GM23338 (cell line): ENCODE data around the gene ANKS1B. TPM values are rescaled to one million over a fixed set of nuclear protein-coding genes. Genes with fewer than 3 reads are reported as not detected.

Experiments used
- ATAC-seq: fragments of 200-7000 bp; cut with Tn5 transposase; 3 replicates; pipeline ENCODE4 v1.9.1; 2020
- DNase-seq: peaks from one replicate; pipeline ENCODE4 v3.0.0-alpha.2; 2015; ENCODE audit warnings: low spot score
- H2AFZ ChIP-seq: fragments of 200-600 bp; sonication (generic); 2 replicates; pipeline ENCODE4 v1.8.0; 2016; ENCODE audit warnings: antibody characterized with exemption, mild to moderate bottlenecking, moderate library complexity
- H3F3A ChIP-seq: fragments of 200-600 bp; sonication (generic); replicated peaks from 2 replicates; pipeline ENCODE4 v1.8.0; 2017; ENCODE audit warnings: antibody characterized with exemption, mixed run types, low read depth
- H3K27ac ChIP-seq: fragments of 200-600 bp; sonication (generic); 2 replicates; pipeline ENCODE4 v1.6.1; 2016; ENCODE audit warnings: low read depth
- H3K27me3 ChIP-seq: fragments of 200-600 bp; sonication (generic); 2 replicates; pipeline ENCODE4 v1.8.0; 2016; ENCODE audit warnings: mild to moderate bottlenecking, mixed run types, moderate library complexity; ENCODE audit not compliant: insufficient read depth
- H3K36me3 ChIP-seq: fragments of 200-600 bp; sonication (generic); 2 replicates; pipeline ENCODE4 v1.8.0; 2016; ENCODE audit warnings: mild to moderate bottlenecking; ENCODE audit not compliant: insufficient read depth
- H3K4me1 ChIP-seq: fragments of 200-600 bp; sonication (generic); 2 replicates; pipeline ENCODE4 v1.8.0; 2016; ENCODE audit warnings: mild to moderate bottlenecking, moderate library complexity; ENCODE audit not compliant: insufficient read depth
- H3K4me2 ChIP-seq: fragments of 200-600 bp; sonication (generic); 2 replicates; pipeline ENCODE4 v1.7.1; 2017; ENCODE audit warnings: mixed run types
- H3K4me3 ChIP-seq: fragments of 200-600 bp; sonication (generic); 2 replicates; pipeline ENCODE4 v1.6.1; 2016; ENCODE audit warnings: mixed run types
- H3K79me2 ChIP-seq: fragments of 200-600 bp; sonication (generic); replicated peaks from 2 replicates; pipeline ENCODE4 v1.8.0; 2017; ENCODE audit warnings: mild to moderate bottlenecking; ENCODE audit not compliant: insufficient read depth
- H3K9me2 ChIP-seq: fragments of 200-600 bp; sonication (generic); 2 replicates; pipeline ENCODE4 v1.8.0; 2017; ENCODE audit not compliant: insufficient read depth
- H4K20me1 ChIP-seq: fragments of 200-600 bp; sonication (generic); replicated peaks from 2 replicates; pipeline ENCODE4 v1.8.0; 2017; ENCODE audit warnings: mild to moderate bottlenecking; ENCODE audit not compliant: insufficient read depth
- H3K27ac Mint-ChIP-seq: 2 replicates; pipeline ENCODE4 v1.8.0; 2020; ENCODE audit warnings: inconsistent platforms, mild to moderate bottlenecking, moderate library complexity, mixed read lengths
- H3K27me3 Mint-ChIP-seq: 3 replicates; pipeline ENCODE4 v1.8.0; 2022; ENCODE audit warnings: low read depth, mild to moderate bottlenecking, moderate library complexity, mixed read lengths, inconsistent platforms; ENCODE audit not compliant: insufficient read depth, poor library complexity
- H3K36me3 Mint-ChIP-seq: 3 replicates; pipeline ENCODE4 v1.8.0; 2021; ENCODE audit warnings: low read depth, mild to moderate bottlenecking, inconsistent platforms, moderate library complexity, mixed read lengths
- H3K4me1 Mint-ChIP-seq: 3 replicates; pipeline ENCODE4 v1.8.0; 2020; ENCODE audit warnings: mild to moderate bottlenecking, inconsistent platforms, mixed read lengths
- H3K4me3 Mint-ChIP-seq: 3 replicates; pipeline ENCODE4 v1.8.0; 2021; ENCODE audit warnings: moderate library complexity, mild to moderate bottlenecking, inconsistent platforms, mixed read lengths
- H3K9me3 Mint-ChIP-seq: 3 replicates; pipeline ENCODE4 v1.8.0; 2020; ENCODE audit warnings: moderate library complexity, mild to moderate bottlenecking, inconsistent platforms, mixed read lengths
- CREB1 ChIP-seq: fragments of 250-450 bp; sonication (Bioruptor Pico); IDR thresholded peaks from 2 replicates; pipeline ENCODE4 v1.5.0; 2020; ENCODE audit warnings: low read depth, mild to moderate bottlenecking, moderate library complexity
- CTCF ChIP-seq, 2 experiments: fragments of 200-600 bp in 1 of 2; sonication (generic) in 1 of 2; conservative IDR thresholded peaks; 2 replicates each; pipeline versions ENCODE4 v1.5.1 to v1.6.1; 2016 to 2017; ENCODE audit warnings: antibody characterized with exemption in 2 of 2, low read depth in 2 of 2, mild to moderate bottlenecking in 2 of 2, moderate library complexity in 1 of 2
- ETS1 ChIP-seq: IDR thresholded peaks from 2 replicates; pipeline ENCODE4 v1.6.1; 2016; ENCODE audit warnings: antibody characterized with exemption
- EZH2 ChIP-seq: fragments of 200-600 bp; sonication (generic); IDR thresholded peaks from one replicate; pipeline ENCODE4 v1.8.0; 2017; ENCODE audit warnings: antibody characterized with exemption, mild to moderate bottlenecking, low read depth; ENCODE audit not compliant: unreplicated experiment
- EZH2phosphoT487 ChIP-seq: fragments of 200-600 bp; sonication (generic); IDR thresholded peaks from one replicate; pipeline ENCODE4 v1.8.1; 2018; ENCODE audit warnings: antibody characterized with exemption; ENCODE audit not compliant: unreplicated experiment
- JUNB ChIP-seq: IDR thresholded peaks from one replicate; pipeline ENCODE4 v1.6.1; 2016; ENCODE audit warnings: antibody characterized with exemption; ENCODE audit not compliant: unreplicated experiment
- NANOG ChIP-seq: IDR thresholded peaks from 2 replicates; pipeline ENCODE4 v1.6.1; 2016; ENCODE audit warnings: antibody characterized with exemption, borderline replicate concordance
- POLR2AphosphoS5 ChIP-seq: IDR thresholded peaks from 2 replicates; pipeline ENCODE4 v1.6.1; 2016; ENCODE audit warnings: antibody characterized with exemption, low read depth
- REST ChIP-seq: IDR thresholded peaks from one replicate; pipeline ENCODE4 v1.6.1; 2018; ENCODE audit warnings: antibody characterized with exemption; ENCODE audit not compliant: unreplicated experiment
- STAT1 ChIP-seq: IDR thresholded peaks from one replicate; pipeline ENCODE4 v1.6.1; 2016; ENCODE audit warnings: antibody characterized with exemption; ENCODE audit not compliant: unreplicated experiment
- ZNF114 ChIP-seq: fragments of 250-450 bp; sonication (Bioruptor Pico); IDR thresholded peaks from 2 replicates; pipeline ENCODE4 v1.5.0; 2020; ENCODE audit warnings: mild to moderate bottlenecking, moderate library complexity
- ZNF331 ChIP-seq: fragments of 250-450 bp; sonication (Bioruptor Pico); IDR thresholded peaks from 2 replicates; pipeline ENCODE4 v1.5.0; 2020; ENCODE audit warnings: low read depth, mild to moderate bottlenecking, moderate library complexity
- polyA plus RNA-seq: library from polyadenylated mRNA; unstranded; fragments of >200 nt; fragmentation: Nextera tagmentation; extraction: Ambion mirVana; gene quantifications from 2 replicates; pipeline ENCODE4 v1.2.1, GENCODE V29; 2016
- total RNA-seq: library from RNA; depleted of rRNA; stranded (reverse); fragments of >200 nt; shearing (Covaris generic); gene quantifications from 2 replicates; pipeline ENCODE4 v1.2.3, GENCODE V29; 2014
- TF ChIP-seq, protein P1 (sequence below): fragments of 250-450 bp; sonication (Bioruptor Pico); IDR thresholded peaks from 2 replicates; pipeline ENCODE4 v1.5.0; 2020; ENCODE audit warnings: mild to moderate bottlenecking, moderate library complexity

Gene ANKS1B
- total and polyA plus RNA-seq, 2 experiments from 2014 or later = 4.3 to 5.8 TPM

- Histone ChIP-seq H3K27ac (no peak overlapping the region), H4K20me1 (no peaks in the 10 kb centered on the region), H3K36me3 (no peaks in the 10 kb centered on the region), H3K4me2 (no peak overlapping the region), H3K4me3 (no peak overlapping the region), H2AFZ (no peak overlapping the region), H3K27me3 (peaks cover 27% of the 10 kb centered on the region), H3F3A (no peaks in the 10 kb centered on the region; the same call in 1 of the 2 replicates), H3K9me2 (no peaks in the 10 kb centered on the region), H3K4me1 (peaks cover 13% of the 10 kb centered on the region), H3K79me2 (no peaks in the 10 kb centered on the region)
- Mint-ChIP-seq H3K36me3 (no peaks in the 10 kb centered on the region), H3K9me3 (no peaks in the 10 kb centered on the region; the same call in 2 of the 3 replicates), H3K4me3 (no peak overlapping the region), H3K27ac (no peak overlapping the region), H3K4me1 (peaks cover 21% of the 10 kb centered on the region), H3K27me3 (peaks cover 15% of the 10 kb centered on the region)
- DNase-seq (no peak), ATAC-seq (no peak)
- TF ChIP-seq JUNB = no peak
- TF ChIP-seq POLR2AphosphoS5 = no peak
- TF ChIP-seq NANOG = no peak
- no peak for TF ChIP-seq EZH2phosphoT487
- TF ChIP-seq, protein P1, sequence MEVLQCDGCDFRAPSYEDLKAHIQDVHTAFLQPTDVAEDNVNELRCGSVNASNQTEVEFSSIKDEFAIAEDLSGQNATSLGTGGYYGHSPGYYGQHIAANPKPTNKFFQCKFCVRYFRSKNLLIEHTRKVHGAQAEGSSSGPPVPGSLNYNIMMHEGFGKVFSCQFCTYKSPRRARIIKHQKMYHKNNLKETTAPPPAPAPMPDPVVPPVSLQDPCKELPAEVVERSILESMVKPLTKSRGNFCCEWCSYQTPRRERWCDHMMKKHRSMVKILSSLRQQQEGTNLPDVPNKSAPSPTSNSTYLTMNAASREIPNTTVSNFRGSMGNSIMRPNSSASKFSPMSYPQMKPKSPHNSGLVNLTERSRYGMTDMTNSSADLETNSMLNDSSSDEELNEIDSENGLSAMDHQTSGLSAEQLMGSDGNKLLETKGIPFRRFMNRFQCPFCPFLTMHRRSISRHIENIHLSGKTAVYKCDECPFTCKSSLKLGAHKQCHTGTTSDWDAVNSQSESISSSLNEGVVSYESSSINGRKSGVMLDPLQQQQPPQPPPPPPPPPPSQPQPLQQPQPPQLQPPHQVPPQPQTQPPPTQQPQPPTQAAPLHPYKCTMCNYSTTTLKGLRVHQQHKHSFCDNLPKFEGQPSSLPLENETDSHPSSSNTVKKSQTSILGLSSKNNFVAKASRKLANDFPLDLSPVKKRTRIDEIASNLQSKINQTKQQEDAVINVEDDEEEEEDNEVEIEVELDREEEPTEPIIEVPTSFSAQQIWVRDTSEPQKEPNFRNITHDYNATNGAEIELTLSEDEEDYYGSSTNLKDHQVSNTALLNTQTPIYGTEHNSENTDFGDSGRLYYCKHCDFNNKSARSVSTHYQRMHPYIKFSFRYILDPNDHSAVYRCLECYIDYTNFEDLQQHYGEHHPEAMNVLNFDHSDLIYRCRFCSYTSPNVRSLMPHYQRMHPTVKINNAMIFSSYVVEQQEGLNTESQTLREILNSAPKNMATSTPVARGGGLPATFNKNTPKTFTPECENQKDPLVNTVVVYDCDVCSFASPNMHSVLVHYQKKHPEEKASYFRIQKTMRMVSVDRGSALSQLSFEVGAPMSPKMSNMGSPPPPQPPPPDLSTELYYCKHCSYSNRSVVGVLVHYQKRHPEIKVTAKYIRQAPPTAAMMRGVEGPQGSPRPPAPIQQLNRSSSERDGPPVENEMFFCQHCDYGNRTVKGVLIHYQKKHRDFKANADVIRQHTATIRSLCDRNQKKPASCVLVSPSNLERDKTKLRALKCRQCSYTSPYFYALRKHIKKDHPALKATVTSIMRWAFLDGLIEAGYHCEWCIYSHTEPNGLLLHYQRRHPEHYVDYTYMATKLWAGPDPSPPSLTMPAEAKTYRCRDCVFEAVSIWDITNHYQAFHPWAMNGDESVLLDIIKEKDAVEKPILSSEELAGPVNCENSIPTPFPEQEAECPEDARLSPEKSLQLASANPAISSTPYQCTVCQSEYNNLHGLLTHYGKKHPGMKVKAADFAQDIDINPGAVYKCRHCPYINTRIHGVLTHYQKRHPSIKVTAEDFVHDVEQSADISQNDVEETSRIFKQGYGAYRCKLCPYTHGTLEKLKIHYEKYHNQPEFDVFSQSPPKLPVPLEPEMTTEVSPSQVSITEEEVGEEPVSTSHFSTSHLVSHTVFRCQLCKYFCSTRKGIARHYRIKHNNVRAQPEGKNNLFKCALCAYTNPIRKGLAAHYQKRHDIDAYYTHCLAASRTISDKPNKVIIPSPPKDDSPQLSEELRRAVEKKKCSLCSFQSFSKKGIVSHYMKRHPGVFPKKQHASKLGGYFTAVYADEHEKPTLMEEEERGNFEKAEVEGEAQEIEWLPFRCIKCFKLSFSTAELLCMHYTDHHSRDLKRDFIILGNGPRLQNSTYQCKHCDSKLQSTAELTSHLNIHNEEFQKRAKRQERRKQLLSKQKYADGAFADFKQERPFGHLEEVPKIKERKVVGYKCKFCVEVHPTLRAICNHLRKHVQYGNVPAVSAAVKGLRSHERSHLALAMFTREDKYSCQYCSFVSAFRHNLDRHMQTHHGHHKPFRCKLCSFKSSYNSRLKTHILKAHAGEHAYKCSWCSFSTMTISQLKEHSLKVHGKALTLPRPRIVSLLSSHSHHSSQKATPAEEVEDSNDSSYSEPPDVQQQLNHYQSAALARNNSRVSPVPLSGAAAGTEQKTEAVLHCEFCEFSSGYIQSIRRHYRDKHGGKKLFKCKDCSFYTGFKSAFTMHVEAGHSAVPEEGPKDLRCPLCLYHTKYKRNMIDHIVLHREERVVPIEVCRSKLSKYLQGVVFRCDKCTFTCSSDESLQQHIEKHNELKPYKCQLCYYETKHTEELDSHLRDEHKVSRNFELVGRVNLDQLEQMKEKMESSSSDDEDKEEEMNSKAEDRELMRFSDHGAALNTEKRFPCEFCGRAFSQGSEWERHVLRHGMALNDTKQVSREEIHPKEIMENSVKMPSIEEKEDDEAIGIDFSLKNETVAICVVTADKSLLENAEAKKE (CRISPR knock-in tag) = no peak
- TF ChIP-seq ETS1 = no peak
- TF ChIP-seq ZNF114 = no peak
- no peak for TF ChIP-seq STAT1
- TF ChIP-seq EZH2 = no peak
- no peak for TF ChIP-seq CREB1 (CRISPR knock-in tag)
- no peak for TF ChIP-seq REST
- no peak for TF ChIP-seq ZNF331
- TF ChIP-seq CTCF (conservative IDR thresholded peaks at IDR 0.05; ENCODE audit: low read depth in 2 of 2) = no peak
These were observed 3.0 kb downstream of the ANKS1B start for GRCh38 chr12:99981639-99982190.
